ENCODE results near the gene NUP188.

DNA sequence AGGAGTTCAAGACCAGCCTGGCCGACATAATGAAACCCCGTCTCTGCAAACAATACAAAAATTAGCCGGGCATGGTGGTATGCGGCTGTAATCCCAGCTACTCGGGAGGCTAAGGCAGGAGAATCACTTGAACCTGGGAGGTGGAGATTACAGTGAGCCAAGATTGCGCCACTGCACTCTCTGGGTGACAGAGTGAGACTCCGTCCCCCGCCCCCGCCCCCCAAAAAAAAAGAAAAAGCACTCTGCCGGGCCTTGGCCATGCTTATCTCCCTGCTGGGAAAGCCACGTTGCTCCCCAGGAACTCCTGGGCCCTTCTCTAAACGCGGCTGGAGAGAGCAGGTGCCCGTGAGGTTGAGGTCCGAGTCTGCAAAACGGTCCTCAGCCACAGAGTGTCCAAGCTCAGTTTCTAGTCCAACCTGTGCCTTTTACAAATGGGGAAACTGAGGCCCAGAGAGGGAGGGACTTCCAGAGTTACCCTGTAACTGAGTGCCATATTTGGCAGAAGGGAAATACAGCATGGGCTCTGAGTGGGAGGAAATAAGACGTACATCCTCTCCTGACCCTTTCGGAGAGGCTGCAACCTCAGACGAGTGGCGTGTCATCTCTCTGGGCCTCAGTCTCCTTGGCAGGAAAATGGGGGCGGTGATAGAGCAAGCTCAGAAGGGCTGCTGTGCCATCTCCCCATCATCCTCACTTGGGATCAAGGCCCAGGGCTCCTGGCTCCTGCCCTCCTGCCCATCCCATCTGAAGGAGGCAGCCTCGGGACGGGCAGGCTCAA, 33.3 kb upstream of the NUP188 start:
- TF ChIP-seq POLR2A (IDR thresholded peaks at IDR 0.05): no peak
- TF ChIP-seq, protein P1, sequence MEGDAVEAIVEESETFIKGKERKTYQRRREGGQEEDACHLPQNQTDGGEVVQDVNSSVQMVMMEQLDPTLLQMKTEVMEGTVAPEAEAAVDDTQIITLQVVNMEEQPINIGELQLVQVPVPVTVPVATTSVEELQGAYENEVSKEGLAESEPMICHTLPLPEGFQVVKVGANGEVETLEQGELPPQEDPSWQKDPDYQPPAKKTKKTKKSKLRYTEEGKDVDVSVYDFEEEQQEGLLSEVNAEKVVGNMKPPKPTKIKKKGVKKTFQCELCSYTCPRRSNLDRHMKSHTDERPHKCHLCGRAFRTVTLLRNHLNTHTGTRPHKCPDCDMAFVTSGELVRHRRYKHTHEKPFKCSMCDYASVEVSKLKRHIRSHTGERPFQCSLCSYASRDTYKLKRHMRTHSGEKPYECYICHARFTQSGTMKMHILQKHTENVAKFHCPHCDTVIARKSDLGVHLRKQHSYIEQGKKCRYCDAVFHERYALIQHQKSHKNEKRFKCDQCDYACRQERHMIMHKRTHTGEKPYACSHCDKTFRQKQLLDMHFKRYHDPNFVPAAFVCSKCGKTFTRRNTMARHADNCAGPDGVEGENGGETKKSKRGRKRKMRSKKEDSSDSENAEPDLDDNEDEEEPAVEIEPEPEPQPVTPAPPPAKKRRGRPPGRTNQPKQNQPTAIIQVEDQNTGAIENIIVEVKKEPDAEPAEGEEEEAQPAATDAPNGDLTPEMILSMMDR (IDR thresholded peaks at IDR 0.05): no peak
